OCI-LY3 (cell line): ENCODE results near the gene TMC7.

Experiments used
- EZH2phosphoT487 ChIP-seq: fragments of 200-600 bp; shearing (Covaris generic); IDR thresholded peaks from 2 replicates; pipeline ENCODE4 v1.6.1; 2018; ENCODE audit warnings: antibody characterized with exemption, mixed run types, low read depth
- TF ChIP-seq, protein P1 (sequence below): fragments of 200-600, 300-600 bp; sonication (generic); IDR thresholded peaks from 2 replicates; pipeline ENCODE4 v1.5.1; 2014; ENCODE audit warnings: antibody characterized with exemption, low read length, low read depth

DNA sequence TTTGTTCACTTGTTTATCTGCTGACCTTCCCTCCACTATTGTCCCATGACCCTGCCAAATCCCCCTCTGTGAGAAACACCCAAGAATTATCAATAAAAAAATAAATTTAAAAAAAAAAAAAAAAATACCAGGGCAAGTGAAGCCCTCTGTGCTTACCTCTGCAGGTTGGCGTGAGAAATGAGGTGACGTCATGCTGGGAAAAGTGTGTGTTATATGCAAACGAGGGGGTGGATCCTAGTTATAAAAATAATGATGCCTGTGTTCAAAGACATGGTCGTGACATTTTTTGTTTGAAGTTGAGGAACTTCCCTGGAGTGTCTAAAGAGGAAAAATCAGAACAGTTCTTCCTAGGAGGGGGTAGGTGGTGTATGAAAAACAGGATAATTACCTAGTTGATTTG is 20.2 kb downstream of the TMC7 start:
- TF ChIP-seq, protein P1, sequence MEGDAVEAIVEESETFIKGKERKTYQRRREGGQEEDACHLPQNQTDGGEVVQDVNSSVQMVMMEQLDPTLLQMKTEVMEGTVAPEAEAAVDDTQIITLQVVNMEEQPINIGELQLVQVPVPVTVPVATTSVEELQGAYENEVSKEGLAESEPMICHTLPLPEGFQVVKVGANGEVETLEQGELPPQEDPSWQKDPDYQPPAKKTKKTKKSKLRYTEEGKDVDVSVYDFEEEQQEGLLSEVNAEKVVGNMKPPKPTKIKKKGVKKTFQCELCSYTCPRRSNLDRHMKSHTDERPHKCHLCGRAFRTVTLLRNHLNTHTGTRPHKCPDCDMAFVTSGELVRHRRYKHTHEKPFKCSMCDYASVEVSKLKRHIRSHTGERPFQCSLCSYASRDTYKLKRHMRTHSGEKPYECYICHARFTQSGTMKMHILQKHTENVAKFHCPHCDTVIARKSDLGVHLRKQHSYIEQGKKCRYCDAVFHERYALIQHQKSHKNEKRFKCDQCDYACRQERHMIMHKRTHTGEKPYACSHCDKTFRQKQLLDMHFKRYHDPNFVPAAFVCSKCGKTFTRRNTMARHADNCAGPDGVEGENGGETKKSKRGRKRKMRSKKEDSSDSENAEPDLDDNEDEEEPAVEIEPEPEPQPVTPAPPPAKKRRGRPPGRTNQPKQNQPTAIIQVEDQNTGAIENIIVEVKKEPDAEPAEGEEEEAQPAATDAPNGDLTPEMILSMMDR: no peak
- TF ChIP-seq EZH2phosphoT487: no peak
